ENCODE results near the gene IGBP1.

GRCh38 chrX:70084592-70085240 lies 48.5 kb upstream of the IGBP1 start:
- no peak for TF ChIP-seq EP300 (IDR thresholded peaks at IDR 0.05)
- no peak for TF ChIP-seq CTCF (IDR thresholded peaks at IDR 0.05)
